K562 (cell line): Measurements from ENCODE around the gene PWWP2A. TPM values are rescaled to one million over a fixed set of nuclear protein-coding genes. Genes with fewer than 3 reads are reported as not detected.

Source experiments
- ATAC-seq: fragments of 200-7000 bp; cut with Tn5 transposase; 3 replicates; pipeline ENCODE4 v1.9.1; 2020; ENCODE audit warnings: moderate library complexity
- BruUV-seq: library from RNA; stranded (reverse); fragments of 400-500 nt; replicated peaks from 2 replicates; lab custom pipeline; 2021; lab: Mats Ljungman, UMichigan
- CTCF ChIA-PET: fragments of 300-600 bp; formaldehyde crosslinking; extraction: SDS; loops from one replicate; lab custom pipeline; 2021; ENCODE audit warnings: low intra/inter-chr PET ratio; lab: Yijun Ruan, JAX
- POLR2A ChIA-PET: fragments of 300-600, 350-650 bp; sonication (Branson Sonifier 250); formaldehyde crosslinking; extraction: SDS; loops from one replicate; lab custom pipeline; 2021; ENCODE audit warnings: antibody characterized with exemption, inconsistent platforms; lab: Yijun Ruan, JAX
- DNase-seq, 4 experiments: peaks; one replicate each; pipeline versions ENCODE4 v3.0.0 to v3.0.0-alpha.2; 2011 to 2018; ENCODE audit warnings: low spot score in 3 of 4, mixed read lengths in 3 of 4; ENCODE audit errors: extremely low read depth in 1 of 4
- FAIRE-seq: peaks from 2 replicates; lab custom pipeline; 2011; peaks lifted over from hg19 to GRCh38; lab: Jason Lieb, UNC
- H2AFZ ChIP-seq: 2 replicates; pipeline ENCODE4 v1.6.0; 2011; ENCODE audit warnings: low read depth, low read length, control low read depth, inconsistent platforms
- H3K27ac ChIP-seq: fragments of 200-600 bp; 3 replicates; pipeline ENCODE4 v1.8.0; 2011; ENCODE audit warnings: low read depth, mild to moderate bottlenecking, control low read depth, inconsistent platforms, low read length, moderate library complexity, mixed read lengths; ENCODE audit errors: extremely low read depth
- H3K27me3 ChIP-seq, 2 experiments: fragments of 300-600 bp in 1 of 2; 2 replicates in 1 of 2; 3 replicates in 1 of 2; pipeline versions ENCODE4 v1.6.0 to v1.8.0; 2011; ENCODE audit warnings: inconsistent platforms in 2 of 2, low read length in 2 of 2, mild to moderate bottlenecking in 1 of 2, mixed read lengths in 1 of 2, moderate library complexity in 1 of 2; ENCODE audit not compliant: control insufficient read depth in 2 of 2, insufficient read depth in 2 of 2
- H3K36me3 ChIP-seq: fragments of 300-600 bp; 3 replicates; pipeline ENCODE4 v1.8.0; 2011; ENCODE audit warnings: mild to moderate bottlenecking, low read length, inconsistent platforms; ENCODE audit not compliant: control insufficient read depth, insufficient read depth
- H3K4me1 ChIP-seq, 2 experiments: fragments of 200-600 bp in 1 of 2; replicated peaks in 1 of 2; 2 replicates in 1 of 2; 3 replicates in 1 of 2; pipeline versions ENCODE4 v1.5.1 to v1.8.0; 2011; ENCODE audit warnings: inconsistent platforms in 2 of 2, low read length in 2 of 2, mild to moderate bottlenecking in 1 of 2, mixed read lengths in 1 of 2, moderate library complexity in 1 of 2; ENCODE audit not compliant: control insufficient read depth in 2 of 2, insufficient read depth in 2 of 2
- H3K4me2 ChIP-seq: 2 replicates; pipeline ENCODE4 v1.6.1; 2011; ENCODE audit warnings: low read length, control low read depth, inconsistent platforms, mixed read lengths; ENCODE audit not compliant: insufficient read depth
- H3K4me3 ChIP-seq: fragments of 200-600 bp; sonication (generic), shearing (Covaris generic); 2 replicates; pipeline ENCODE4 v1.5.1; 2016; ENCODE audit warnings: control low read depth, inconsistent platforms
- H3K79me2 ChIP-seq: fragments of 200-600 bp; 3 replicates; pipeline ENCODE4 v1.8.0; 2011; ENCODE audit warnings: low read length, inconsistent platforms; ENCODE audit not compliant: control insufficient read depth, insufficient read depth
- H3K9ac ChIP-seq, 2 experiments: 2 replicates each; pipeline versions ENCODE4 v1.6.0 to v1.6.1; 2011; ENCODE audit warnings: low read depth in 2 of 2, low read length in 2 of 2, control low read depth in 1 of 2, inconsistent platforms in 1 of 2, mild to moderate bottlenecking in 1 of 2, mixed read lengths in 1 of 2; ENCODE audit not compliant: insufficient read depth in 1 of 2
- H3K9me1 ChIP-seq: one replicate; pipeline ENCODE4 v1.6.0; 2011; ENCODE audit warnings: inconsistent platforms, mild to moderate bottlenecking, low read length, moderate library complexity; ENCODE audit not compliant: control insufficient read depth, insufficient read depth
- H3K9me3 ChIP-seq: replicated peaks from 2 replicates; pipeline ENCODE4 v1.5.1; 2011; ENCODE audit warnings: low read depth, low read length, inconsistent platforms; ENCODE audit not compliant: control insufficient read depth, insufficient read depth
- H4K20me1 ChIP-seq: replicated peaks from 2 replicates; pipeline ENCODE4 v1.6.1; 2011; ENCODE audit warnings: low read length, inconsistent platforms, mixed read lengths; ENCODE audit not compliant: control insufficient read depth, insufficient read depth
- ATF7 ChIP-seq: fragments of 450-650 bp; IDR thresholded peaks from 2 replicates; pipeline ENCODE4 v1.7.1; 2014; ENCODE audit warnings: mild to moderate bottlenecking, moderate library complexity
- CBFA2T3 ChIP-seq: fragments of 450-650 bp; IDR thresholded peaks from 2 replicates; pipeline ENCODE4 v1.6.1; 2017
- GTF2F1 ChIP-seq: IDR thresholded peaks from 2 replicates; pipeline ENCODE4 v1.6.1; 2011; ENCODE audit warnings: low read depth, low read length, improper control_type of control experiment
- HDAC1 ChIP-seq, 2 experiments: fragments of 450-650 bp; IDR thresholded peaks; 2 replicates each; pipeline ENCODE4 v1.6.1; 2016 to 2017; ENCODE audit warnings: inconsistent platforms in 1 of 2, mild to moderate bottlenecking in 1 of 2, moderate library complexity in 1 of 2
- HMG20B ChIP-seq: fragments of 250-450 bp; sonication (Bioruptor Pico); IDR thresholded peaks from 2 replicates; pipeline ENCODE4 v1.5.0; 2021; ENCODE audit warnings: mild to moderate bottlenecking
- JUNB ChIP-seq: fragments of 450-650 bp; formaldehyde crosslinking; conservative IDR thresholded peaks from 2 replicates; pipeline ENCODE4 v1.4.0; 2020; ENCODE audit warnings: mild to moderate bottlenecking
- NCOA6 ChIP-seq: fragments of 450-650 bp; IDR thresholded peaks from 2 replicates; pipeline ENCODE4 v1.6.1; 2017; ENCODE audit warnings: mild to moderate bottlenecking
- PATZ1 ChIP-seq: fragments of 250-450 bp; sonication (Bioruptor Pico); IDR thresholded peaks from 2 replicates; pipeline ENCODE4 v1.5.0; 2020; ENCODE audit warnings: mild to moderate bottlenecking, borderline replicate concordance
- PHF21A ChIP-seq: fragments of 450-650 bp; IDR thresholded peaks from 2 replicates; pipeline ENCODE4 v1.6.1; 2017; ENCODE audit warnings: low read depth, borderline replicate concordance
- POLR2AphosphoS5 ChIP-seq: IDR thresholded peaks from 2 replicates; pipeline ENCODE4 v1.6.1; 2011; ENCODE audit warnings: mild to moderate bottlenecking, low read depth, low read length, moderate library complexity; ENCODE audit not compliant: control insufficient read depth, insufficient read depth
- SMAD1 ChIP-seq: fragments of 150-350 bp; IDR thresholded peaks from 2 replicates; pipeline ENCODE4 v1.6.1; 2014; ENCODE audit warnings: low read length, low read depth; ENCODE audit not compliant: partially characterized antibody
- ZBTB1 ChIP-seq: sonication (generic); formaldehyde crosslinking; IDR thresholded peaks from 2 replicates; pipeline ENCODE4 v1.8.1; 2023; ENCODE audit warnings: missing genetic modification reagents, low read depth, mild to moderate bottlenecking, borderline replicate concordance
- WGBS: fragments of 100-300 bp; shearing (Covaris generic); methylation state at CpG from one replicate; pipeline ENCODE4 v1.1.6; 2016; ENCODE audit warnings: low coverage, mixed read lengths; ENCODE audit not compliant: insufficient coverage; ENCODE audit errors: missing lambda C conversion rate; 5-methylcytosine and 5-hydroxymethylcytosine counted together
- in situ Hi-C: fragments of 300-500 bp; cut with MboI; formaldehyde crosslinking; loops from 4 replicates; pipeline ENCODE4 v1.15.0; 2018; ENCODE audit warnings: inconsistent platforms, mixed read lengths
- intact Hi-C: fragments of 100-400 bp; cut with micrococcal nuclease; formaldehyde crosslinking; loops from 2 replicates; pipeline ENCODE4 v1.14.2; 2022
- polyA plus RNA-seq, 8 experiments: library from polyadenylated mRNA; depleted of rRNA in 4 of 8; stranded (reverse) in 5 of 8; unstranded in 3 of 8; fragments of >200 nt; fragmentation: Nextera tagmentation in 2 of 8; fragmentation: Illumina TruSeq in 1 of 8; extraction: Ambion mirVana in 2 of 8; extraction: Trizol in 1 of 8; gene quantifications; 2 replicates each; pipeline versions ENCODE4 v1.2.1 to v1.2.3, GENCODE V29; 2011 to 2014; ENCODE audit warnings: inconsistent platforms in 1 of 8, missing spikeins in 1 of 8
- total RNA-seq, 7 experiments: library from RNA; depleted of rRNA in 6 of 7; stranded (reverse); fragments of >200 nt in 6 of 7; fragmentation: Illumina TruSeq in 2 of 7; extraction: Trizol in 2 of 7; gene quantifications; 2 replicates each; pipeline versions ENCODE4 v1.2.1 to v1.2.3, GENCODE V29; 2011 to 2021; ENCODE audit warnings: low replicate concordance in 1 of 7

Gene PWWP2A
- total and polyA plus RNA-seq, 9 of the 15 experiments (the other 6 are each of a cell fraction or from before 2014, with no cell fraction given), result 2.7 to 26.3 (median 14.6) TPM

GRCh38 chr5:160128632-160129031 is 9.4 kb upstream of the PWWP2A start (continued):
- TF ChIP-seq PATZ1 (CRISPR knock-in tag), result no peak
- no peak for TF ChIP-seq JUNB
- no peak for TF ChIP-seq ZBTB1 (CRISPR knock-in tag)
- no peak for TF ChIP-seq CBFA2T3

GRCh38 chr5:160119905-160120266 is 636 bp upstream of the PWWP2A start:
- no peaks in the 10 kb centered on the region for H3K9me1 ChIP-seq
- H3K36me3 ChIP-seq, result peaks cover 16% of the 10 kb centered on the region; the same call in 2 of the 3 replicates
- CTCF ChIA-PET, result interaction anchor here (0.7 kb wide), 1 partner anchor 198 kb away, joined by 3 read pairs; no protein-coding TSS in a partner anchor
- no TSS peak for BruUV-seq
- H3K9ac ChIP-seq, result no peak overlapping the region; a peak in 1 of 4 replicates
- WGBS, result 18% methylated on average over 12 of the region's 12 CpGs
- H2AFZ ChIP-seq, result peak overlapping the region; percentile 84; the same call in 1 of the 2 replicates
- no peaks in the 10 kb centered on the region for H3K27me3 ChIP-seq
- no peaks in the 10 kb centered on the region for H4K20me1 ChIP-seq
- in situ Hi-C loops (no loop called here), intact Hi-C loops (loop anchor here (1.0 kb wide), 1 partner anchor 39 kb away; no protein-coding TSS in a partner anchor)
- peak overlapping the region; percentile 42 for H3K4me2 ChIP-seq
- H3K4me1 ChIP-seq, result peaks cover 0 to 9% of the 10 kb centered on the region in 2 experiments; a peak in 3 of 5 replicates
- FAIRE-seq (no peak), DNase-seq (no peak), ATAC-seq (no peak)
- H3K79me2 ChIP-seq, result peaks cover 17% of the 10 kb centered on the region
- H3K27ac ChIP-seq, result no peak overlapping the region
- POLR2A ChIA-PET, result no interaction called here
- H3K9me3 ChIP-seq, result no peaks in the 10 kb centered on the region
- peak overlapping the region; percentile 16; the same call in 1 of the 2 replicates for H3K4me3 ChIP-seq
- TF ChIP-seq SMAD1, result peak; percentile 99
- no peak; the same call in 1 of the 2 replicates for TF ChIP-seq ATF7
- TF ChIP-seq HDAC1 (IDR thresholded peaks at IDR 0.05), result peak in 1 of 2 experiments; percentile 90; a peak in 2 of 4 replicates
- no peak for TF ChIP-seq GTF2F1
- no peak for TF ChIP-seq NCOA6
- no peak for TF ChIP-seq POLR2AphosphoS5
- peak; percentile 98 for TF ChIP-seq HMG20B (CRISPR knock-in tag)
- peak; percentile 100 for TF ChIP-seq PHF21A
